Measurements from ENCODE around the gene SHFL.
A peak's percentile ranks its signal among the peaks of the same experiment; 100 is the strongest.

Gene SHFL

DNA sequence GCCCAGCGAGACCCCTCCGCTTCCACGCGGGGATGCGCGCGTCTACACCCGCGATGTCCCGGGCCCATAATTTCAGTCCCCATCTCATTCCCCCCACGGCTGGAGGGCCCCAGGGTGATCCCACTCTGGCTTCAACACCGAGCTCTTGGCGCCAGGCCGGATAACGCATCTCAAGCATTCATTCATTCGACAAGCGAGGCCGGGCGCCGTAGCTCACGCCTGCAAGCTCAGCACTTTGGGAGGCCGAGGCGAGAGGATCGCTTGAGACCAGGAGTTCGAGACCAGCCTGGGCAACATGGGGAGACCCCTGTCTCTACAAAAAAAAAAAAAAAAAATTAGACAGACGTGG is 10.5 kb downstream of the SHFL start:
- TF ChIP-seq ZNF521 (tag by site-specific recombination; IDR thresholded peaks at IDR 0.05) (no peak), ZNF561 (tag by site-specific recombination; IDR thresholded peaks at IDR 0.05; ENCODE audit: borderline replicate concordance) (0 out of 2 replicates have a peak, but pooled peaks have one; percentile 4), ZXDB (tag by site-specific recombination; IDR thresholded peaks at IDR 0.05) (peak; percentile 8; the same call in 1 of the 2 replicates), ZNF10 (tag by site-specific recombination; IDR thresholded peaks at IDR 0.05) (no peak), ZFP69B (tag by site-specific recombination; IDR thresholded peaks at IDR 0.05) (0 out of 2 replicates have a peak, but pooled peaks have one; percentile 7), GLI4 (tag by site-specific recombination; IDR thresholded peaks at IDR 0.05) (no peak), ZBTB21 (tag by site-specific recombination; IDR thresholded peaks at IDR 0.05) (no peak), RBAK (tag by site-specific recombination; IDR thresholded peaks at IDR 0.05) (no peak)
- TF ChIP-seq, protein P1, sequence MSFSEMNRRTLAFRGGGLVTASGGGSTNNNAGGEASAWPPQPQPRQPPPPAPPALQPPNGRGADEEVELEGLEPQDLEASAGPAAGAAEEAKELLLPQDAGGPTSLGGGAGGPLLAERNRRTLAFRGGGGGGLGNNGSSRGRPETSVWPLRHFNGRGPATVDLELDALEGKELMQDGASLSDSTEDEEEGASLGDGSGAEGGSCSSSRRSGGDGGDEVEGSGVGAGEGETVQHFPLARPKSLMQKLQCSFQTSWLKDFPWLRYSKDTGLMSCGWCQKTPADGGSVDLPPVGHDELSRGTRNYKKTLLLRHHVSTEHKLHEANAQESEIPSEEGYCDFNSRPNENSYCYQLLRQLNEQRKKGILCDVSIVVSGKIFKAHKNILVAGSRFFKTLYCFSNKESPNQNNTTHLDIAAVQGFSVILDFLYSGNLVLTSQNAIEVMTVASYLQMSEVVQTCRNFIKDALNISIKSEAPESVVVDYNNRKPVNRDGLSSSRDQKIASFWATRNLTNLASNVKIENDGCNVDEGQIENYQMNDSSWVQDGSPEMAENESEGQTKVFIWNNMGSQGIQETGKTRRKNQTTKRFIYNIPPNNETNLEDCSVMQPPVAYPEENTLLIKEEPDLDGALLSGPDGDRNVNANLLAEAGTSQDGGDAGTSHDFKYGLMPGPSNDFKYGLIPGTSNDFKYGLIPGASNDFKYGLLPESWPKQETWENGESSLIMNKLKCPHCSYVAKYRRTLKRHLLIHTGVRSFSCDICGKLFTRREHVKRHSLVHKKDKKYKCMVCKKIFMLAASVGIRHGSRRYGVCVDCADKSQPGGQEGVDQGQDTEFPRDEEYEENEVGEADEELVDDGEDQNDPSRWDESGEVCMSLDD (tag by site-specific recombination; IDR thresholded peaks at IDR 0.05) = peak; percentile 17; the same call in 1 of the 2 replicates
- TF ChIP-seq, protein P2, sequence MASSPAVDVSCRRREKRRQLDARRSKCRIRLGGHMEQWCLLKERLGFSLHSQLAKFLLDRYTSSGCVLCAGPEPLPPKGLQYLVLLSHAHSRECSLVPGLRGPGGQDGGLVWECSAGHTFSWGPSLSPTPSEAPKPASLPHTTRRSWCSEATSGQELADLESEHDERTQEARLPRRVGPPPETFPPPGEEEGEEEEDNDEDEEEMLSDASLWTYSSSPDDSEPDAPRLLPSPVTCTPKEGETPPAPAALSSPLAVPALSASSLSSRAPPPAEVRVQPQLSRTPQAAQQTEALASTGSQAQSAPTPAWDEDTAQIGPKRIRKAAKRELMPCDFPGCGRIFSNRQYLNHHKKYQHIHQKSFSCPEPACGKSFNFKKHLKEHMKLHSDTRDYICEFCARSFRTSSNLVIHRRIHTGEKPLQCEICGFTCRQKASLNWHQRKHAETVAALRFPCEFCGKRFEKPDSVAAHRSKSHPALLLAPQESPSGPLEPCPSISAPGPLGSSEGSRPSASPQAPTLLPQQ (tag by site-specific recombination; IDR thresholded peaks at IDR 0.05) = 0 out of 2 replicates have a peak, but pooled peaks have one; percentile 14
- TF ChIP-seq, protein P3, sequence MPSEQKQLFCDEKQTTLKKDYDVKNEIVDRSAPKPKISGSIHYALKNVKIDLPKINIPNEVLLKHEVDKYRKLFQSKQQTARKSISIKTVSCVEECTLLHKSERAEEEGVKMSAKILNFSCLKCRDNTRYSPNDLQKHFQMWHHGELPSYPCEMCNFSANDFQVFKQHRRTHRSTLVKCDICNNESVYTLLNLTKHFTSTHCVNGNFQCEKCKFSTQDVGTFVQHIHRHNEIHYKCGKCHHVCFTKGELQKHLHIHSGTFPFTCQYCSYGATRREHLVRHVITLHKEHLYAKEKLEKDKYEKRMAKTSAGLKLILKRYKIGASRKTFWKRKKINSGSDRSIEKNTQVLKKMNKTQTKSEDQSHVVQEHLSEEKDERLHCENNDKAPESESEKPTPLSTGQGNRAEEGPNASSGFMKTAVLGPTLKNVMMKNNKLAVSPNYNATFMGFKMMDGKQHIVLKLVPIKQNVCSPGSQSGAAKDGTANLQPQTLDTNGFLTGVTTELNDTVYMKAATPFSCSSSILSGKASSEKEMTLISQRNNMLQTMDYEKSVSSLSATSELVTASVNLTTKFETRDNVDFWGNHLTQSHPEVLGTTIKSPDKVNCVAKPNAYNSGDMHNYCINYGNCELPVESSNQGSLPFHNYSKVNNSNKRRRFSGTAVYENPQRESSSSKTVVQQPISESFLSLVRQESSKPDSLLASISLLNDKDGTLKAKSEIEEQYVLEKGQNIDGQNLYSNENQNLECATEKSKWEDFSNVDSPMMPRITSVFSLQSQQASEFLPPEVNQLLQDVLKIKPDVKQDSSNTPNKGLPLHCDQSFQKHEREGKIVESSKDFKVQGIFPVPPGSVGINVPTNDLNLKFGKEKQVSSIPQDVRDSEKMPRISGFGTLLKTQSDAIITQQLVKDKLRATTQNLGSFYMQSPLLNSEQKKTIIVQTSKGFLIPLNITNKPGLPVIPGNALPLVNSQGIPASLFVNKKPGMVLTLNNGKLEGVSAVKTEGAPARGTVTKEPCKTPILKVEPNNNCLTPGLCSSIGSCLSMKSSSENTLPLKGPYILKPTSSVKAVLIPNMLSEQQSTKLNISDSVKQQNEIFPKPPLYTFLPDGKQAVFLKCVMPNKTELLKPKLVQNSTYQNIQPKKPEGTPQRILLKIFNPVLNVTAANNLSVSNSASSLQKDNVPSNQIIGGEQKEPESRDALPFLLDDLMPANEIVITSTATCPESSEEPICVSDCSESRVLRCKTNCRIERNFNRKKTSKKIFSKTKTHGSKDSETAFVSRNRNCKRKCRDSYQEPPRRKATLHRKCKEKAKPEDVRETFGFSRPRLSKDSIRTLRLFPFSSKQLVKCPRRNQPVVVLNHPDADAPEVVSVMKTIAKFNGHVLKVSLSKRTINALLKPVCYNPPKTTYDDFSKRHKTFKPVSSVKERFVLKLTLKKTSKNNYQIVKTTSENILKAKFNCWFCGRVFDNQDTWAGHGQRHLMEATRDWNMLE (tag by site-specific recombination; conservative IDR thresholded peaks at IDR 0.05; ENCODE audit: low read depth) = no peak
- Histone ChIP-seq H3K4me3 (ENCODE audit: low read depth, low read length) (no peak overlapping the region; the same call in 1 of the 2 replicates), H3K4me1 (ENCODE audit: control insufficient read depth, insufficient read depth, low read length) (no peaks in the 10 kb centered on the region), H3K27ac (ENCODE audit: extremely low read depth, low read depth, low read length) (no peak overlapping the region; the same call in 1 of the 2 replicates), H3K36me3 (ENCODE audit: control insufficient read depth in 2 of 2, insufficient read depth in 1 of 2, low read length in 2 of 2) (no peaks in the 10 kb centered on the region), H3K9me3 (ENCODE audit: control insufficient read depth, insufficient read depth, low read depth, low read length) (no peaks in the 10 kb centered on the region)
- ChIA-PET POLR2A (interaction anchor here (0.9 to 2.5 kb wide), 8 partner anchors 10 to 162 kb away, joined by 3 to 26 read pairs (median 4); partner anchors contain the start of genes P2RY11 and PPAN), CTCF (interaction anchor here (0.6 to 2.3 kb wide), 7 partner anchors 13 to 664 kb away, joined by 3 to 15 read pairs (median 5); no protein-coding TSS in a partner anchor)

DNA sequence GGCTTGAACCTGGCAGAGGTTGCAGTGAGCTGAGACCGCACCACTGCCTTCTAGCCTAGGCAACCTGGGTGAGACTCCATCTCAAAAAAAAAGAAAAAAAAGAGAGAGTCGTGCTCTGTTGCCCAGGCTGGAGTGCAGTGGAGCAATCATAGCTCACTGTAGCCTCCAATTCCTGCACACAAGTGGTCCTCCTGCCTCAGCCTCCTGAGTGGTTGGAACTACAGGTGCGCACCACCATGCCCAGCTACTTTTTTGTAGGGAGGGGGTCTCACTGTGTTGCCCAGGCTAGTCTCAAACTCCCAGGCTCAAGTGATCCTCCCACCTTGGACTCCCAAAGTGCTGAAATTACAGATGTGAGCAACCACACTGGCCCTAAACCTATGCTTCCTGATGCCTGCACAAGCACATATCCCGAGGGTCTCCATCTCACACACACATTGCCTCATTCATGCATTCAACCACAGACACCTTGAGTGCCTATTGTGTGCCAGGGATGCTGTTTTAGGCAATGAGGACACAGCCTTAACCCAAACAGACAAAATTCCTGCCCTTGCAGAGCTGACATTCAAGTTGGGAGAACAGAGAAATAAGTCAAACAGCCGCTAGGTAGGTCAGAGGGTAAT is 14.2 kb downstream of the SHFL start:
- ChIA-PET POLR2A (interaction anchor here (0.6 to 1.4 kb wide), 2 partner anchors 10 to 12 kb away, joined by 4 read pairs; no protein-coding TSS in a partner anchor), CTCF (interaction anchor here (0.6 to 2.2 kb wide), 8 partner anchors 7 to 291 kb away, joined by 3 to 11 read pairs (median 4); no protein-coding TSS in a partner anchor)
- Histone ChIP-seq H3K9me3 (ENCODE audit: control insufficient read depth, insufficient read depth, low read depth, low read length) (no peaks in the 10 kb centered on the region), H3K4me3 (ENCODE audit: low read depth, low read length) (no peak overlapping the region), H3K36me3 (ENCODE audit: control insufficient read depth in 2 of 2, insufficient read depth in 1 of 2, low read length in 2 of 2) (no peaks in the 10 kb centered on the region), H3K4me1 (ENCODE audit: control insufficient read depth, insufficient read depth, low read length) (no peaks in the 10 kb centered on the region), H3K27ac (ENCODE audit: extremely low read depth, low read depth, low read length) (no peak overlapping the region)
- TF ChIP-seq ZNF121 (tag by site-specific recombination; IDR thresholded peaks at IDR 0.05) (peak; percentile 84), HOXA7 (CRISPR knock-in tag; IDR thresholded peaks at IDR 0.05; ENCODE audit: borderline replicate concordance) (no peak)

Measured in HEK293 (cell line).